Measurements from ENCODE around the gene NFATC4. TPM values are rescaled to one million over a fixed set of nuclear protein-coding genes. Genes with fewer than 3 reads are reported as not detected.

The NFATC4 gene
- total RNA-seq, 4 donors from 2014 or later = 58.6 to 132 (median 99.1) TPM

- no peak for DNase-seq (ENCODE audit: low spot score in 2 of 2)
- peaks cover 0 to 51% (median 11%) of the 10 kb centered on the region in 4 donors for H3K4me1 ChIP-seq
Measured at GRCh38 chr14:24368212-24368561, 203 bp downstream of the NFATC4 start.

GRCh38 chr14:24368562-24369252 is 723 bp downstream of the NFATC4 start:
- H3K27me3 ChIP-seq = no peaks in the 10 kb centered on the region
- H3K36me3 ChIP-seq = peaks cover 0 to 23% (median 0%) of the 10 kb centered on the region in 3 donors
- DNase-seq (ENCODE audit: low spot score in 2 of 2) = peak; percentile 25 to 39
- TF ChIP-seq EP300 (IDR thresholded peaks at IDR 0.05) = no peak
- peak in 1 of 2 donors; percentile 45 for TF ChIP-seq POLR2A (IDR thresholded peaks at IDR 0.05)
- peak in 1 of 5 experiments; percentile 8 for TF ChIP-seq CTCF (IDR thresholded peaks at IDR 0.05)
- no peaks in the 10 kb centered on the region for H3K9me3 ChIP-seq
- WGBS, 2 donors = 11 to 14% methylated on average over 10 to 22 of the region's 52 CpGs
- H3K4me1 ChIP-seq = peaks cover 0 to 51% (median 11%) of the 10 kb centered on the region in 4 donors
- peak overlapping the region; percentile 86 to 94 (median 90) for H3K27ac ChIP-seq
- H3K4me3 ChIP-seq = peak overlapping the region; percentile 45 to 63 (median 52)

More at GRCh38 chr14:24368212-24368561, 203 bp downstream of the NFATC4 start:
- peak overlapping the region; percentile 45 to 63 (median 52) for H3K4me3 ChIP-seq
- WGBS, 2 donors = 2 to 3% methylated on average over 14 to 15 of the region's 15 CpGs
- H3K27me3 ChIP-seq = no peaks in the 10 kb centered on the region
- peak overlapping the region; percentile 86 to 94 (median 90) for H3K27ac ChIP-seq
- TF ChIP-seq POLR2A (IDR thresholded peaks at IDR 0.05) = no peak
- TF ChIP-seq EP300 (IDR thresholded peaks at IDR 0.05) = no peak
- no peak for TF ChIP-seq CTCF (IDR thresholded peaks at IDR 0.05)
- H3K36me3 ChIP-seq = peaks cover 0 to 17% (median 0%) of the 10 kb centered on the region in 3 donors
- H3K9me3 ChIP-seq = no peaks in the 10 kb centered on the region

GRCh38 chr14:24369463-24369862 is 1.5 kb downstream of the NFATC4 start:
- H3K27ac ChIP-seq = peak overlapping the region in 3 of 4 donors; percentile 86 to 94 (median 94)
- no peaks in the 10 kb centered on the region for H3K9me3 ChIP-seq
- WGBS, 2 donors = 77 to 80% methylated on average over 18 to 20 of the region's 20 CpGs
- TF ChIP-seq EP300 (IDR thresholded peaks at IDR 0.05) (no peak), POLR2A (IDR thresholded peaks at IDR 0.05) (no peak), CTCF (IDR thresholded peaks at IDR 0.05) (no peak)
- H3K4me3 ChIP-seq = peak overlapping the region in 1 of 4 donors; percentile 63
- H3K36me3 ChIP-seq = peaks cover 0 to 30% (median 0%) of the 10 kb centered on the region in 3 donors
- H3K27me3 ChIP-seq = no peaks in the 10 kb centered on the region
- no peak for DNase-seq (ENCODE audit: low spot score in 2 of 2)
- H3K4me1 ChIP-seq = peaks cover 0 to 51% (median 11%) of the 10 kb centered on the region in 4 donors

GRCh38 chr14:24369907-24370687 is 2.1 kb downstream of the NFATC4 start:
- H3K36me3 ChIP-seq = peaks cover 0 to 36% (median 0%) of the 10 kb centered on the region in 3 donors

More at GRCh38 chr14:24369907-24370687, 2.1 kb downstream of the NFATC4 start:
- TF ChIP-seq CTCF (IDR thresholded peaks at IDR 0.05) (no peak), POLR2A (IDR thresholded peaks at IDR 0.05) (no peak), EP300 (IDR thresholded peaks at IDR 0.05) (no peak)
- H3K4me3 ChIP-seq = peak overlapping the region in 1 of 4 donors; percentile 63
- peaks cover 0 to 47% (median 11%) of the 10 kb centered on the region in 4 donors for H3K4me1 ChIP-seq
- H3K27ac ChIP-seq = peak overlapping the region in 2 of 4 donors; percentile 94
- WGBS, 2 donors = 81 to 84% methylated on average over 27 to 28 of the region's 32 CpGs
- no peaks in the 10 kb centered on the region for H3K27me3 ChIP-seq
- DNase-seq (ENCODE audit: low spot score in 2 of 2) = no peak
- H3K9me3 ChIP-seq = no peaks in the 10 kb centered on the region

All from tibial nerve (tissue), 4 donors.